K562 (cell line): ENCODE results near the gene MYADML2. TPM values are rescaled to one million over a fixed set of nuclear protein-coding genes. Genes with fewer than 3 reads are reported as not detected.
A peak's percentile ranks its signal among the peaks of the same experiment; 100 is the strongest.

Experiments used
- ATF4 ChIP-seq: fragments of 450-650 bp; formaldehyde crosslinking; IDR thresholded peaks from 2 replicates; pipeline ENCODE4 v1.4.0; 2022; ENCODE audit warnings: mild to moderate bottlenecking, moderate library complexity
- EZH2 ChIP-seq: IDR thresholded peaks from 2 replicates; pipeline ENCODE4 v1.6.1; 2012; ENCODE audit warnings: low read depth, mild to moderate bottlenecking, inconsistent platforms, low read length, borderline replicate concordance
- MAX ChIP-seq: sonication (generic); formaldehyde crosslinking; IDR thresholded peaks from 2 replicates; pipeline ENCODE4 v1.9.0; 2022; ENCODE audit warnings: mild to moderate bottlenecking, missing genetic modification reagents
- NEUROD1 ChIP-seq: fragments of 150-350 bp; IDR thresholded peaks from 2 replicates; pipeline ENCODE4 v1.6.1; 2014; ENCODE audit warnings: borderline replicate concordance, low read length, low read depth; ENCODE audit not compliant: partially characterized antibody
- RBFOX2 ChIP-seq: fragments of 200-400 bp; formaldehyde crosslinking; IDR thresholded peaks from 2 replicates; pipeline ENCODE4 v1.6.1; 2017; ENCODE audit warnings: low read depth, mild to moderate bottlenecking, low read length, moderate library complexity
- SFPQ ChIP-seq: fragments of 200-400 bp; formaldehyde crosslinking; IDR thresholded peaks from 2 replicates; pipeline ENCODE4 v1.6.1; 2017; ENCODE audit warnings: mild to moderate bottlenecking, low read depth, low read length, moderate library complexity
- TAF1 ChIP-seq: IDR thresholded peaks from 2 replicates; pipeline ENCODE4 v1.6.1; 2011; ENCODE audit warnings: mild to moderate bottlenecking, low read length, moderate library complexity; ENCODE audit not compliant: insufficient read depth, control insufficient read depth, severe bottlenecking; ENCODE audit errors: extremely low read depth
- TCF7L2 ChIP-seq: fragments of 150-350 bp; IDR thresholded peaks from 2 replicates; pipeline ENCODE4 v1.6.1; 2016; ENCODE audit warnings: low read depth, mild to moderate bottlenecking, low read length, moderate library complexity
- USF1 ChIP-seq: sonication (generic); formaldehyde crosslinking; IDR thresholded peaks from 2 replicates; pipeline ENCODE4 v1.9.0; 2022; ENCODE audit warnings: mild to moderate bottlenecking, missing genetic modification reagents
- VEZF1 ChIP-seq: fragments of 200-800 bp; sonication (Bioruptor generic); IDR thresholded peaks from 2 replicates; pipeline ENCODE4 v1.6.1; 2017; ENCODE audit warnings: missing genetic modification characterization, missing compliant biosample characterization
- ZNF518B ChIP-seq: fragments of 250-450 bp; sonication (Bioruptor Pico); IDR thresholded peaks from 2 replicates; pipeline ENCODE4 v1.5.0; 2021; ENCODE audit warnings: mild to moderate bottlenecking, moderate library complexity
- polyA plus RNA-seq, 8 experiments: library from polyadenylated mRNA; depleted of rRNA in 4 of 8; stranded (reverse) in 5 of 8; unstranded in 3 of 8; fragments of >200 nt; fragmentation: Nextera tagmentation in 2 of 8; fragmentation: Illumina TruSeq in 1 of 8; extraction: Ambion mirVana in 2 of 8; extraction: Trizol in 1 of 8; gene quantifications; 2 replicates each; pipeline versions ENCODE4 v1.2.1 to v1.2.3, GENCODE V29; 2011 to 2014; ENCODE audit warnings: inconsistent platforms in 1 of 8, missing spikeins in 1 of 8
- total RNA-seq, 7 experiments: library from RNA; depleted of rRNA in 6 of 7; stranded (reverse); fragments of >200 nt in 6 of 7; fragmentation: Illumina TruSeq in 2 of 7; extraction: Trizol in 2 of 7; gene quantifications; 2 replicates each; pipeline versions ENCODE4 v1.2.1 to v1.2.3, GENCODE V29; 2011 to 2021; ENCODE audit warnings: low replicate concordance in 1 of 7

MYADML2 gene
- total and polyA plus RNA-seq, 9 of the 15 experiments (the other 6 are each of a cell fraction or from before 2014, with no cell fraction given) = not detected

GRCh38 chr17:81967533-81968395 is 20.7 kb upstream of the MYADML2 start (continued):
- no peak for TF ChIP-seq ATF4
- TF ChIP-seq ZNF518B (CRISPR knock-in tag) = no peak
- peak; percentile 96 for TF ChIP-seq USF1 (CRISPR knock-in tag)
- TF ChIP-seq RBFOX2 = peak; percentile 58
- peak; percentile 47 for TF ChIP-seq TAF1
- TF ChIP-seq VEZF1 (CRISPR knock-in tag) = peak; percentile 89
- no peak for TF ChIP-seq SFPQ
- TF ChIP-seq EZH2 = no peak
- peak; percentile 38 for TF ChIP-seq NEUROD1
- peak; percentile 73 for TF ChIP-seq TCF7L2
- peak; percentile 92 for TF ChIP-seq MAX
